ENCODE results near the gene ATP6V0D1.

Gene ATP6V0D1

GRCh38 chr16:67389911-67390815 lies 90.8 kb downstream of the ATP6V0D1 start:
- DNase-seq, result no peak

GRCh38 chr16:67388591-67388990 lies 92.4 kb downstream of the ATP6V0D1 start:
- DNase-seq, result no peak

GRCh38 chr16:67388191-67388590 lies 92.8 kb downstream of the ATP6V0D1 start:
- no peak for DNase-seq

All from stimulated activated CD4-positive, alpha-beta T cell treated with anti-CD3 and anti-CD28 coated beads, Interleukin-4, amount 100 ng/mL, for 1 hour (primary cell).